HCT116 (cell line): Measurements from ENCODE around the gene MS4A15. TPM values are rescaled to one million over a fixed set of nuclear protein-coding genes. Genes with fewer than 3 reads are reported as not detected.

ENCODE experiments used
- ATAC-seq: fragments of 200-7000 bp; cut with Tn5 transposase; 2 replicates; pipeline ENCODE4 v1.9.1; 2020; ENCODE audit warnings: mild to moderate bottlenecking, moderate library complexity
- BruUV-seq: library from RNA; stranded (reverse); fragments of 400-500 nt; replicated peaks from 2 replicates; lab custom pipeline; 2021; lab: Mats Ljungman, UMichigan
- CTCF ChIA-PET: fragments of 300-600 bp; sonication (Branson Sonifier 250); formaldehyde crosslinking; loops from one replicate; lab custom pipeline; 2021; ENCODE audit warnings: antibody characterized with exemption; lab: Charles Lee
- POLR2A ChIA-PET: fragments of 300-600, 350-600 bp; sonication (Branson Sonifier 250); formaldehyde crosslinking; loops from one replicate; lab custom pipeline; 2021; ENCODE audit warnings: antibody characterized with exemption; lab: Charles Lee
- RAD21 ChIA-PET, 2 experiments: fragments of 300-600 bp; sonication (Branson Sonifier 250); formaldehyde crosslinking; loops; one replicate each; lab custom pipeline; 2023; ENCODE audit warnings: low total read pairs in 2 of 2; ENCODE audit not compliant: uncharacterized antibody in 2 of 2, unreplicated experiment in 2 of 2, low non-redundant PET in 1 of 2; lab: Charles Lee
- DNase-seq: peaks from one replicate; pipeline ENCODE4 v3.0.0-alpha.2; 2010; ENCODE audit warnings: low read depth, low spot score
- H2AFZ ChIP-seq: fragments of 200-600 bp; shearing (Covaris generic), sonication (generic); 2 replicates; pipeline ENCODE4 v1.6.1; 2017; ENCODE audit warnings: low read depth, mixed run types, mixed read lengths, antibody characterized with exemption, low read length; ENCODE audit not compliant: poor library complexity, severe bottlenecking
- H3K27ac ChIP-seq: 2 replicates; pipeline ENCODE4 v1.5.1; 2012; ENCODE audit warnings: low read depth, low read length
- H3K27me3 ChIP-seq: fragments of 200-600 bp; sonication (generic); 2 replicates; pipeline ENCODE4 v1.6.1; 2016; ENCODE audit warnings: mixed run types, low read length, mixed read lengths; ENCODE audit not compliant: insufficient read depth
- H3K36me3 ChIP-seq, 2 experiments: fragments of 200-500 bp in 1 of 2; fragments of 200-600 bp in 1 of 2; sonication (Bioruptor generic) in 1 of 2; sonication (generic) in 1 of 2; 2 replicates each; pipeline versions ENCODE4 v1.5.1 to v1.6.1; 2014 to 2016; ENCODE audit warnings: low read length in 2 of 2, inconsistent platforms in 1 of 2, mixed read lengths in 1 of 2, mixed run types in 1 of 2; ENCODE audit not compliant: insufficient read depth in 2 of 2, control insufficient read depth in 1 of 2
- H3K4me1 ChIP-seq, 2 experiments: fragments of 200-600 bp in 1 of 2; sonication (generic) in 1 of 2; 2 replicates each; pipeline versions ENCODE4 v1.5.1 to v1.6.1; 2012 to 2017; ENCODE audit warnings: low read length in 2 of 2, inconsistent platforms in 1 of 2, mild to moderate bottlenecking in 1 of 2, mixed read lengths in 1 of 2, mixed run types in 1 of 2, moderate library complexity in 1 of 2; ENCODE audit not compliant: insufficient read depth in 2 of 2, control insufficient read depth in 1 of 2
- H3K4me2 ChIP-seq: fragments of 200-600 bp; sonication (generic); 2 replicates; pipeline ENCODE4 v1.6.1; 2017; ENCODE audit warnings: mixed run types, low read length, mixed read lengths
- H3K4me3 ChIP-seq, 2 experiments: fragments of 200-600 bp in 1 of 2; sonication (generic) in 1 of 2; replicated peaks in 1 of 2; 2 replicates each; pipeline ENCODE4 v1.5.1; 2011 to 2016; ENCODE audit warnings: low read length in 2 of 2, control low read depth in 1 of 2, low read depth in 1 of 2, mild to moderate bottlenecking in 1 of 2, mixed read lengths in 1 of 2, mixed run types in 1 of 2
- H3K79me2 ChIP-seq: fragments of 200-600 bp; sonication (generic); 2 replicates; pipeline ENCODE4 v1.6.1; 2017; ENCODE audit warnings: mild to moderate bottlenecking, mixed run types, low read length, moderate library complexity, mixed read lengths; ENCODE audit not compliant: insufficient read depth
- H3K9ac ChIP-seq: fragments of 200-600 bp; sonication (generic); 2 replicates; pipeline ENCODE4 v1.6.1; 2016; ENCODE audit warnings: low read length, mixed read lengths
- H3K9me2 ChIP-seq: fragments of 200-600 bp; sonication (generic), shearing (Covaris generic); 2 replicates; pipeline ENCODE4 v1.6.1; 2017; ENCODE audit warnings: mixed run types, mild to moderate bottlenecking, moderate library complexity; ENCODE audit not compliant: insufficient read depth
- H3K9me3 ChIP-seq, 2 experiments: fragments of 200-500 bp in 1 of 2; fragments of 200-600 bp in 1 of 2; sonication (Bioruptor generic) in 1 of 2; sonication (generic) in 1 of 2; 2 replicates each; pipeline ENCODE4 v1.6.1; 2014 to 2017; ENCODE audit warnings: low read length in 2 of 2, mixed read lengths in 2 of 2, inconsistent platforms in 1 of 2, low read depth in 1 of 2, mild to moderate bottlenecking in 1 of 2, mixed run types in 1 of 2, moderate library complexity in 1 of 2; ENCODE audit not compliant: control insufficient read depth in 1 of 2, insufficient read depth in 1 of 2
- H4K20me1 ChIP-seq: fragments of 200-600 bp; sonication (generic), shearing (Covaris generic); 2 replicates; pipeline ENCODE4 v1.6.1; 2017; ENCODE audit warnings: mixed run types, mild to moderate bottlenecking, moderate library complexity; ENCODE audit not compliant: insufficient read depth
- ATF3 ChIP-seq: IDR thresholded peaks from 2 replicates; pipeline ENCODE4 v1.6.1; 2012
- EGR1 ChIP-seq: IDR thresholded peaks from 2 replicates; pipeline ENCODE4 v1.6.1; 2012; ENCODE audit warnings: low read depth
- ELF1 ChIP-seq: IDR thresholded peaks from 2 replicates; pipeline ENCODE4 v1.6.1; 2012; ENCODE audit warnings: low read depth, borderline replicate concordance
- EZH2 ChIP-seq: fragments of 200-600 bp; sonication (generic); IDR thresholded peaks from 2 replicates; pipeline ENCODE4 v1.6.1; 2017; ENCODE audit warnings: antibody characterized with exemption, mixed run types
- EZH2phosphoT487 ChIP-seq: fragments of 200-600 bp; IDR thresholded peaks from 2 replicates; pipeline ENCODE4 v1.6.1; 2018; ENCODE audit warnings: antibody characterized with exemption, borderline replicate concordance
- FOSL1 ChIP-seq: IDR thresholded peaks from 2 replicates; pipeline ENCODE4 v1.6.1; 2012; ENCODE audit warnings: low read depth
- POLR2A ChIP-seq: IDR thresholded peaks from 2 replicates; pipeline ENCODE4 v1.7.0; 2011; ENCODE audit warnings: borderline replicate concordance; ENCODE audit not compliant: insufficient read depth, insufficient read length; ENCODE audit errors: extremely low read depth
- POLR2AphosphoS5 ChIP-seq: IDR thresholded peaks from 2 replicates; pipeline ENCODE4 v1.6.1; 2011; ENCODE audit warnings: mild to moderate bottlenecking, low read depth, low read length, moderate library complexity
- RAD21 ChIP-seq: IDR thresholded peaks from 2 replicates; pipeline ENCODE4 v1.6.1; 2012; ENCODE audit warnings: low read depth, mild to moderate bottlenecking
- REST ChIP-seq: IDR thresholded peaks from 2 replicates; pipeline ENCODE4 v1.6.1; 2012; ENCODE audit warnings: low read depth
- SIN3A ChIP-seq: IDR thresholded peaks from 2 replicates; pipeline ENCODE4 v1.6.1; 2012; ENCODE audit warnings: low read depth
- SRF ChIP-seq: IDR thresholded peaks from 2 replicates; pipeline ENCODE4 v1.6.1; 2012; ENCODE audit warnings: low read depth
- TCF7L2 ChIP-seq: IDR thresholded peaks from 2 replicates; pipeline ENCODE4 v1.7.0; 2011; ENCODE audit warnings: borderline replicate concordance, inconsistent platforms; ENCODE audit not compliant: insufficient read depth, insufficient read length; ENCODE audit errors: extremely low read depth
- YY1 ChIP-seq: IDR thresholded peaks from 2 replicates; pipeline ENCODE4 v1.6.1; 2011; ENCODE audit warnings: low read length, low read depth, moderate library complexity, mild to moderate bottlenecking; ENCODE audit not compliant: insufficient replicate concordance; ENCODE audit errors: extremely low read depth
- ZBTB33 ChIP-seq: IDR thresholded peaks from 2 replicates; pipeline ENCODE4 v1.6.1; 2011; ENCODE audit warnings: mild to moderate bottlenecking, low read length, moderate library complexity; ENCODE audit not compliant: insufficient replicate concordance; ENCODE audit errors: extremely low read depth
- ZNF274 ChIP-seq: fragments of 200-500 bp; sonication (Bioruptor generic); IDR thresholded peaks from 2 replicates; pipeline ENCODE4 v1.6.1; 2014; ENCODE audit warnings: mild to moderate bottlenecking, low read depth, low read length, inconsistent platforms
- intact Hi-C: fragments of 100-400 bp; cut with micrococcal nuclease; formaldehyde crosslinking; loops from 2 replicates; pipeline ENCODE4 v1.10.0; 2022
- total RNA-seq: library from RNA; stranded (reverse); gene quantifications from one replicate; pipeline ENCODE4 v1.2.1, GENCODE V29; 2021; ENCODE audit not compliant: unreplicated experiment
- TF ChIP-seq, protein P1 (sequence below), 3 experiments: fragments of 200-600 bp in 1 of 3; sonication (generic) in 1 of 3; IDR thresholded peaks in 2 of 3; conservative IDR thresholded peaks in 1 of 3; 2 replicates each; pipeline ENCODE4 v1.5.1; 2012 to 2017; ENCODE audit warnings: low read depth in 2 of 3, low read length in 2 of 3, antibody characterized with exemption in 1 of 3, borderline replicate concordance in 1 of 3, control low read depth in 1 of 3, mild to moderate bottlenecking in 1 of 3, mixed read lengths in 1 of 3, mixed run types in 1 of 3, moderate library complexity in 1 of 3; ENCODE audit not compliant: insufficient read depth in 1 of 3

MS4A15 gene
- total RNA-seq, 1 experiment from 2014 or later, result 1.5 TPM

GRCh38 chr11:60791153-60791933, 34.7 kb downstream of the MS4A15 start:
- ChIA-PET RAD21 (no interaction called here), POLR2A (no interaction called here), CTCF (no interaction called here)
- Histone ChIP-seq H3K9ac (no peak overlapping the region), H3K9me2 (no peaks in the 10 kb centered on the region), H3K36me3 (no peaks in the 10 kb centered on the region), H2AFZ (no peak overlapping the region), H3K4me3 (no peak overlapping the region), H4K20me1 (no peaks in the 10 kb centered on the region), H3K27ac (no peak overlapping the region), H3K9me3 (peaks cover 0 to 4% of the 10 kb centered on the region in 2 experiments; a peak in 1 of 4 replicates), H3K79me2 (no peaks in the 10 kb centered on the region), H3K4me1 (no peaks in the 10 kb centered on the region), H3K27me3 (peaks cover 5% of the 10 kb centered on the region; the same call in 1 of the 2 replicates), H3K4me2 (no peak overlapping the region)
- ATAC-seq (no peak), DNase-seq (no peak)
- BruUV-seq, result no TSS peak
- intact Hi-C loops, result no loop called here
- TF ChIP-seq ATF3, result no peak
- no peak for TF ChIP-seq POLR2AphosphoS5
- TF ChIP-seq, protein P1, sequence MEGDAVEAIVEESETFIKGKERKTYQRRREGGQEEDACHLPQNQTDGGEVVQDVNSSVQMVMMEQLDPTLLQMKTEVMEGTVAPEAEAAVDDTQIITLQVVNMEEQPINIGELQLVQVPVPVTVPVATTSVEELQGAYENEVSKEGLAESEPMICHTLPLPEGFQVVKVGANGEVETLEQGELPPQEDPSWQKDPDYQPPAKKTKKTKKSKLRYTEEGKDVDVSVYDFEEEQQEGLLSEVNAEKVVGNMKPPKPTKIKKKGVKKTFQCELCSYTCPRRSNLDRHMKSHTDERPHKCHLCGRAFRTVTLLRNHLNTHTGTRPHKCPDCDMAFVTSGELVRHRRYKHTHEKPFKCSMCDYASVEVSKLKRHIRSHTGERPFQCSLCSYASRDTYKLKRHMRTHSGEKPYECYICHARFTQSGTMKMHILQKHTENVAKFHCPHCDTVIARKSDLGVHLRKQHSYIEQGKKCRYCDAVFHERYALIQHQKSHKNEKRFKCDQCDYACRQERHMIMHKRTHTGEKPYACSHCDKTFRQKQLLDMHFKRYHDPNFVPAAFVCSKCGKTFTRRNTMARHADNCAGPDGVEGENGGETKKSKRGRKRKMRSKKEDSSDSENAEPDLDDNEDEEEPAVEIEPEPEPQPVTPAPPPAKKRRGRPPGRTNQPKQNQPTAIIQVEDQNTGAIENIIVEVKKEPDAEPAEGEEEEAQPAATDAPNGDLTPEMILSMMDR (IDR thresholded peaks at IDR 0.05 in 2 of 3, conservative IDR thresholded peaks at IDR 0.05 in 1 of 3; ENCODE audit: borderline replicate concordance in 1 of 3, insufficient read depth in 1 of 3, low read depth in 2 of 3, low read length in 2 of 3), result no peak
- no peak for TF ChIP-seq EGR1
- TF ChIP-seq TCF7L2, result no peak
- TF ChIP-seq EZH2phosphoT487, result no peak
- no peak for TF ChIP-seq SIN3A
- no peak for TF ChIP-seq SRF
- TF ChIP-seq REST, result no peak
- TF ChIP-seq ZNF274, result no peak
- no peak for TF ChIP-seq YY1
- TF ChIP-seq FOSL1, result no peak
- TF ChIP-seq RAD21, result no peak
- TF ChIP-seq POLR2A, result no peak
- no peak for TF ChIP-seq ELF1
- no peak for TF ChIP-seq EZH2
- no peak for TF ChIP-seq ZBTB33
